Hypothalamus (tissue), 51 donors: Measurements from ENCODE around the gene ABHD6.
"Not testable (repeated sequence)": the region's sequence is repeated elsewhere in the genome, so short reads cannot be mapped to it uniquely, and the experiment has no call there.

Experiments used
- DNase-seq, 51 donors: peaks; one replicate each; lab custom pipeline; 2025; lab: John Stamatoyannopoulos, UW

Gene ABHD6, protein sequence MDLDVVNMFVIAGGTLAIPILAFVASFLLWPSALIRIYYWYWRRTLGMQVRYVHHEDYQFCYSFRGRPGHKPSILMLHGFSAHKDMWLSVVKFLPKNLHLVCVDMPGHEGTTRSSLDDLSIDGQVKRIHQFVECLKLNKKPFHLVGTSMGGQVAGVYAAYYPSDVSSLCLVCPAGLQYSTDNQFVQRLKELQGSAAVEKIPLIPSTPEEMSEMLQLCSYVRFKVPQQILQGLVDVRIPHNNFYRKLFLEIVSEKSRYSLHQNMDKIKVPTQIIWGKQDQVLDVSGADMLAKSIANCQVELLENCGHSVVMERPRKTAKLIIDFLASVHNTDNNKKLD

GRCh38 chr3:58237238-58237940 is at the start of gene ABHD6:
ABHD6 (plus strand) TSS chr3:58237792; CDS start chr3:58256587, 18,795 bp downstream.
- peak; percentile 21 to 95 (median 78) for DNase-seq

DNA sequence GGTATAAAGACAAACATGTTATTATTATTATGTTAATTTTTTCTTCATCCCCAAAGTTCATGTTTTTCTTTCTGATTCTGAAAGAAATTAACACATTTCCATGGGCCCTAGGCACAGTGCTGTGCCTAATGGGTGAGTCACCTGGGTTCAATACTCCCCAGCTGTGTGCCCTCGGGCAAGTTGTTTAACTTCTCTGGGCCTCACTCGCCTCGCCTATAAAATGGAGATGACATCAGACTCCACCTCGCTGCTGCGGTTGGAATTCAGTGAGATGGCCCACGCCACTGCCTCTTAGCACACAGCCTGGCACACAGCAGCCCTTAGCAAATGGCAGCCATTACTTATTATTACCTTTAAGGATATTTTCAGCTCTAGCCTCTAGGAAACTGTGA is 49.4 kb upstream of the ABHD6 start:
- DNase-seq: no peak

DNA sequence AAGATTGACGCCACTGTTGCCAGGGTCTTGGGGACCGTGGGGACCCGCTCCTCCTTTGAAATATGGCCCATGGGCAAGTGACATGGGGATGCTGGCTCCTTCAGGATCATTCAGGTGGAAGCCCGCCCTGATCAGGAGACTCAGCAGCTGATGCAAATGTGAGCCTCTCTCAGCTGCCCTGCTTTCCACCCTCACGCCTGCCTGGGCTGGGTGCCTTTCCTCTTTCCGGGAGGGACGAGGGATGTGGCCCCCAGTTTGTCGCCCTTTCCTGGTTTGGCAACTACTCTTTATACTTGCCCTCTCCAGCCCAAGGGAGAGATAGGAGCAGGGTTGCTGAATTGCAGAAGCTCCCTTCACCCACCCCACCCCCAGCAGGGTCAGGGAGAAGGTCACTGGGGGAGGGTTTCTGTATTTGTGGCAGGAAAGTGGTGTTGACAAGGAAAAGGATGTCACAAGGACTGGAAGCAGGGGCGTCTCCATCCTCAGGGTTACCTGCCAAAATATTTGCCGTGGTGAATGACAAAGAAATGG is 48.6 kb upstream of the ABHD6 start:
- no peak for DNase-seq

DNA sequence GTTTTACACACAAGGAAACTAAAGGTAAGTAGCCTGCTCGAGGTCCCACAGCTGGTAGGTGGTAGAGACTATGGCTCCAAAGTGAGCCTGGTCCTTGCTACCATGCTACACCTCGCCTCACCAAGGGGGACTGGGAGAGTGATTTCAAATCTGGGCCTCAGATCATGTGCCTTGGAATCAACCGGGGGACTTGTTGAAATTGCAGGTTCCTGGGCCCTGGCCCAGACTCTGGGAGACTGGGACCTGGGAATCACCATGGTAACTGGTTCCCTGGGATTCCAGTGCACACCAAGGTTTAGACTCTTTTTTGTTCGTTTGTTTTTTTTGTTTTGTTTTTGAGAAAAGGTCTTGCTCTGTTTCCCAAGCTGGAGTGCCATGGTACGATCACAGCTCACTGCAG is 47.9 kb upstream of the ABHD6 start:
- DNase-seq: no peak

DNA sequence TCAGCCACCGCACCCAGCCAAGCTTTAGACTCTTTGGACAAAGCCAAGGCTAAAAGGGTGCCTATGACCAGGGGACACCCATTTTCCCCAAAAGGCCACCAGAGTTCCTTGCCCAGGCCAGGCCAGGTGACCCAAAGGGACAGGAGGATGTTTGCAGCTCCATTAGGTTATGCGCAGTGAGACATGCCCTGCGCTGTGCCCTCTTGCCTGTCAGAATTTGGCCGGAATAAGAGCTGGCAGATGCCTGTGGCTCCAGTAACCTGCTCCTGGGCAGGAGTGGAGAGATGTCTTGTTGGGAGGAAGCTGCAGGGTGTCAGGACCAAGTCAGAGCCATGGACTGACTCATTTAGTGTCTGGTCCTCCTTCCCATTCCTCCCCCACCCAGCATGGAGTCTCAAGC is 47.3 kb upstream of the ABHD6 start:
- DNase-seq: no peak

- DNase-seq: no peak
Measured at GRCh38 chr3:58190882-58191281, 46.7 kb upstream of the ABHD6 start.

GRCh38 chr3:58191361-58191991 is 46.1 kb upstream of the ABHD6 start:
- DNase-seq: no peak

- no peak for DNase-seq
Measured at GRCh38 chr3:58192069-58192468, 45.5 kb upstream of the ABHD6 start.

DNA sequence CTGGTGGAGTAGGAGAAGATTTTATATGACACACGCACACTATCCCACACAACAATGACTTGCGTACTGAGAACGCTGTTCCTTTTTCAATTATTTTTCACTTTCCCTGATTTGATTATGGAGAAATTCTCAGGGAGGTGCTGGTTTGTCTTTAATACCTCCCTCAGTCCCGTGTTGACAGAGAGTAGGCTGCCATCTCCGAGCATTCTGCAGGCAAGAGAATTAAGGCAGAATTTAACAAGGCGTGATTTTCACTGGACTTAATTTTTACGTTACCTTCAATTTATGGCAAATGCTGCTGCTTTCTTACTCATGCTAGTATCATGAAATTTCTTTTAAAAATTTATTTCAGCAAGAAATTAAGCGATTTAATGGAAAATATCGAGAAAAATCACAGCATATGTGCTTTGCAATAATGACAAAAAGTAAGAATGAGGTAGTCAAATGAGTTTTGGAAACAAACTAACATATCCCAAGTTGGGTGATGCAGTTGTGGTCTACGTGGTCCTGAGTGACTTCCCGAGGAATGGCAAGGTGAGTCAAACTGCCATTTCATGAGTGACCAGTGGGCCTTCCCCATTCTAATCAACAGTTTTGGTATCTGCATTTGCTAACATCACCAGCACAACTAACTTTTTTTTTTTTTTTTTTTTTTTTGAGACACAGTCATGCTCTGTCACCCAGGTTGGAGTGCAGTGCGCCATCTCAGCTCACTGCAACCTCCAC is 43.7 kb upstream of the ABHD6 start:
- DNase-seq: no peak

DNA sequence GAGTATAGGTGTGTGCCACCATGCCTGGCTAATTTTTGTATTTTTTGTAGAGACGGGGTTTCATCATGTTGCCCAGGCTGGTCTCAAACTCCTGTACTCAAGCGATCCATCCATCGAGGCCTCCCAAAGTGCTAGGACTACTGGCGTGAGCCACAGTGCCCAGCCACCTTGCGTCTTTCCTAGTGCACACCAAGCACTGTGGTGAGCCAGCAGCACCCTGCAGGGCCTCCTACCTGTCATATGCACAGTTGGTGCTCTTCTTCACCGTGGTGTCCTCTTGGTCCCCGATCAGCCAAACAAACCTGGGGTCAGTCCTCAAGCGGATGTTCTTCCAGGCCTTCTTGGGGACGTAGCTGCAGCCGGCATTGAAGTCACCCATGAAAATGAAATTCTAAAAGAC is 40.0 kb upstream of the ABHD6 start:
- DNase-seq: no peak

GRCh38 chr3:58198362-58198761 is 39.2 kb upstream of the ABHD6 start:
- DNase-seq: peak in 1 of 51 donors; percentile 42

DNA sequence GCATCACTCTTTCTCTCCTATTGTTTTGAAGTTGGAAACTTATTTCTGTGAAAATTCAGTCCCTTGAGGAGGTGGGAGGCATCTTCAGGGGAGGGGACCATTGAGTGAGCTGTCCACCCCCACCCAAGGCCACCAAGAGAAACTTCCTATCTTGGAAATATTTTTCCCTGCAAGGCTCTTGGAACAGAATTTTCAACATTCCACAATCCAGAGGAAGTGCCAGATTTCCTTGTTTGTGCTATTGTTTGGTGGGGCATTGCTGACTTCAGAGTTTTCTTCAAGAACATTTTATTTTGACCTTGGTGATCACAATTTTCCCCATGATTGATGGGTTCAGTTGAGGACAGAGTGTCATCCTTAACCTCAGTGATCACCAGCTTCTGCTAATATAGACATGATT is 38.8 kb upstream of the ABHD6 start:
- no peak for DNase-seq

GRCh38 chr3:58200121-58200709 is 37.4 kb upstream of the ABHD6 start:
- DNase-seq: no peak

DNA sequence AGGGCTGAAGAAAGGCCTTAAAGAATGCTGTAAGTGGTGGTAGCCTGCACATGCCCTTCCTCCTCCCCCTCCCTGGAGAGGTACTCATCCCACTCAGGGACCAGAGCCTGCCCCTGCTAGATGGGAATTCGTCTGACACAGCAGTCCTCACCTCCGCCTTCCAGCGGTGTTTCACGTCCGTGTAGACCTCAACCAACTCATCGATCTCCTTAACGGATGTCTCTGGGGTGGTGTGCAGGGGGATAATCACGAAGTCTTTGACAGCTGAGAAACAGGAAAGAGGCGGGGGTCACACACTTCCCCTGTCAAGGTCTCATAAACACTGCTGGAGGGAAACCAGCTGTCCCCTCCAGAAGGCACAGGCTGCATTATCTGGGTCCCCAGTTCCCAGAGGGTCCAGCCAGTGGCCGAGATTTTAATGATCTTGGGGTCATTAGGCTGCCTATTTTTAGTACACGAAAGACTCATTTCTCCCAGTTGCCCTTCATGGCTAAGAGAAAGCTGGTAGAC is 36.7 kb upstream of the ABHD6 start:
- DNase-seq: no peak

GRCh38 chr3:58201451-58201850 is 36.1 kb upstream of the ABHD6 start:
- not testable (repeated sequence) for DNase-seq

DNA sequence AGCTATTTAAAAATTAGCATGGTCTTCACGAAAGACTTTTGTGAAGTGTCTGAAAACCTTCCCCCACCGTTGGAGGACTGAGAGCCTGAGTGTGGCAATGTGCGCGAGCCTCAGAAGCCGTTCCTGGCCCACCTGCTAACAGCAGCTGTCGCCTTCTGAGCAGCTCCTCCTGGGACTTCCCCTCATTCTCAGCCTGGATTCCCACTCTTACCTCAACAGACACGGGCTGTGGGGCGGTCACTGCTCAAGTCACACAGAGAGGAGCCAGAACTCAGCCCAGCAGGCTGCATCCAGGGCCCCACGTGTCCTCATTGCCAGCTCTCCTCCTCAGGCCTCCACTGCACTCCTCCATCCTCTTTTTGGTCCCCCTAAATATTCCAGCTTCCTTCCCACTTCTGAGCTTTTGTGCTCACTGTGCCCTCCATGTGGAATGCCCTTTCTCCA is 34.7 kb upstream of the ABHD6 start:
- DNase-seq: no peak

DNA sequence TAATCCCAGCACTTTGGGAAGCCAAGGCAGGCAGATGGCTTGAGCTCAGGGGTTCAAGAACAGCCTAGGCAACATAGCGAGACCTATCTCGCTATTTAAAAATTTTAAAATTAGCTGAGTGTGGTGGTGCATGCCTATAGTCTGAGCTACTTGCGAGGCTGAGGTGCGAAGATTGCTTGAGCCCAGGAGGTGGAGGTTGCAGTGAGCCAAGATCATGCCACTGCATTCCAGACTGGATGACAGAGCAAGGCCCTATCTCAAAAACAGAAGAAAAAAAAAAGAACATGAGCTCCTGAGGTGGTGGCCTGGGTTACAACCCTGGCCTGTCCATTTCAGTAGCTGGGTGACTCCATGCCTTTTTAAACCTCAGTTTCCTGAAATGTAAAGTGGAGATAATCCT is 34.1 kb upstream of the ABHD6 start:
- no peak for DNase-seq

- DNase-seq: no peak
Measured at GRCh38 chr3:58204720-58205119, 32.9 kb upstream of the ABHD6 start.

GRCh38 chr3:58205981-58206380 is 31.6 kb upstream of the ABHD6 start:
- no peak for DNase-seq

- peak in 1 of 51 donors; percentile 43 for DNase-seq
Measured at GRCh38 chr3:58206406-58207011, 31.1 kb upstream of the ABHD6 start.
